Fibroblast of lung (primary cell): ENCODE results near the gene APOL4. TPM values are rescaled to one million over a fixed set of nuclear protein-coding genes. Genes with fewer than 3 reads are reported as not detected.

ENCODE experiments used
- DNase-seq, 2 donors: peaks; one replicate each; pipeline versions ENCODE4 v3.0.0 to v3.0.0-alpha.2; 2010; ENCODE audit warnings: low read depth in 2 of 2
- H2AFZ ChIP-seq: 2 replicates; pipeline ENCODE4 v1.5.1; 2012; ENCODE audit warnings: low read length, control low read depth, inconsistent platforms
- H3K27ac ChIP-seq: 2 replicates; pipeline ENCODE4 v1.5.1; 2011; ENCODE audit warnings: low read length, control low read depth; ENCODE audit not compliant: insufficient read depth
- H3K27me3 ChIP-seq: 2 replicates; pipeline ENCODE4 v1.5.1; 2011; ENCODE audit warnings: mild to moderate bottlenecking, low read length; ENCODE audit not compliant: control insufficient read depth, insufficient read depth
- H3K36me3 ChIP-seq: 2 replicates; pipeline ENCODE4 v1.5.1; 2011; ENCODE audit warnings: low read length; ENCODE audit not compliant: control insufficient read depth, insufficient read depth
- H3K4me1 ChIP-seq: 2 replicates; pipeline ENCODE4 v1.5.1; 2011; ENCODE audit warnings: low read length; ENCODE audit not compliant: control insufficient read depth, insufficient read depth; ENCODE audit errors: extremely low read depth
- H3K4me2 ChIP-seq: 2 replicates; pipeline ENCODE4 v1.5.1; 2011; ENCODE audit warnings: low read length, control low read depth; ENCODE audit not compliant: insufficient read depth; ENCODE audit errors: extremely low read depth
- H3K4me3 ChIP-seq, 4 experiments: fragments of 200-600 bp in 1 of 4; sonication (generic) in 1 of 4; replicated peaks in 1 of 4; 2 replicates each; pipeline ENCODE4 v1.5.1; 2011 to 2016; ENCODE audit warnings: low read length in 4 of 4, low read depth in 3 of 4, mild to moderate bottlenecking in 3 of 4, control low read depth in 2 of 4, inconsistent platforms in 1 of 4, mixed read lengths in 1 of 4; ENCODE audit not compliant: insufficient read depth in 1 of 4; ENCODE audit errors: control extremely low read depth in 1 of 4
- H3K79me2 ChIP-seq: 2 replicates; pipeline ENCODE4 v1.5.1; 2012; ENCODE audit warnings: mild to moderate bottlenecking, low read length, inconsistent platforms; ENCODE audit not compliant: control insufficient read depth, insufficient read depth
- H3K9ac ChIP-seq: 2 replicates; pipeline ENCODE4 v1.5.1; 2011; ENCODE audit warnings: mild to moderate bottlenecking, low read length, control low read depth; ENCODE audit not compliant: insufficient read depth
- H3K9me3 ChIP-seq: 2 replicates; pipeline ENCODE4 v1.5.1; 2012; ENCODE audit warnings: low read depth, low read length; ENCODE audit not compliant: control insufficient read depth, insufficient read depth
- H4K20me1 ChIP-seq: 2 replicates; pipeline ENCODE4 v1.5.1; 2011; ENCODE audit warnings: low read length; ENCODE audit not compliant: control insufficient read depth, insufficient read depth; ENCODE audit errors: extremely low read depth
- CTCF ChIP-seq, 2 donors: IDR thresholded peaks in 1 of 2; conservative IDR thresholded peaks in 1 of 2; 1 replicate in 1 of 2; 2 replicates in 1 of 2; pipeline ENCODE4 v1.5.1; 2011 to 2012; ENCODE audit warnings: low read length in 2 of 2, control low read depth in 1 of 2, inconsistent platforms in 1 of 2, low read depth in 1 of 2, mild to moderate bottlenecking in 1 of 2
- EZH2 ChIP-seq: IDR thresholded peaks from 2 replicates; pipeline ENCODE4 v1.5.1; 2012; ENCODE audit warnings: low read length, control low read depth, mild to moderate bottlenecking; ENCODE audit errors: missing control alignments
- polyA plus RNA-seq, 2 donors: library from polyadenylated mRNA; depleted of rRNA in 1 of 2; stranded (reverse) in 1 of 2; unstranded in 1 of 2; fragments of >200 nt; gene quantifications; 2 replicates each; pipeline ENCODE4 v1.2.1, GENCODE V29; 2011 to 2012; ENCODE audit warnings: missing spikeins in 1 of 2
- total RNA-seq: library from RNA; depleted of rRNA; stranded (reverse); fragments of >200 nt; gene quantifications from 2 replicates; pipeline ENCODE4 v1.2.1, GENCODE V29; 2014

APOL4 gene
- total and polyA plus RNA-seq, 2 donors (not counting 1 experiment from before 2014, with no cell fraction given): 0.31 to 2.0 TPM

GRCh38 chr22:36218648-36219193 is 17.1 kb upstream of the APOL4 start:
- Histone ChIP-seq H3K27me3 (peaks cover 21% of the 10 kb centered on the region), H3K79me2 (no peaks in the 10 kb centered on the region), H3K36me3 (no peaks in the 10 kb centered on the region), H3K4me1 (no peaks in the 10 kb centered on the region), H3K9ac (no peak overlapping the region), H3K4me2 (no peak overlapping the region), H3K4me3 (no peak overlapping the region), H3K27ac (no peak overlapping the region), H3K9me3 (no peaks in the 10 kb centered on the region), H2AFZ (no peak overlapping the region), H4K20me1 (no peaks in the 10 kb centered on the region)
- TF ChIP-seq EZH2 (no peak), CTCF (conservative IDR thresholded peaks at IDR 0.05 in 1 of 2, IDR thresholded peaks at IDR 0.05 in 1 of 2; ENCODE audit: low read depth in 1 of 2, low read length in 2 of 2) (no peak)
- DNase-seq: no peak

- DNase-seq: peak in 1 of 2 donors; percentile 13
- Histone ChIP-seq H3K9me3 (no peaks in the 10 kb centered on the region), H3K9ac (no peak overlapping the region), H3K27me3 (peaks cover 28% of the 10 kb centered on the region), H3K36me3 (no peaks in the 10 kb centered on the region), H3K4me2 (no peak overlapping the region), H4K20me1 (no peaks in the 10 kb centered on the region), H2AFZ (no peak overlapping the region), H3K4me1 (no peaks in the 10 kb centered on the region), H3K79me2 (no peaks in the 10 kb centered on the region), H3K4me3 (no peak overlapping the region), H3K27ac (no peak overlapping the region)
- no peak for TF ChIP-seq EZH2
- no peak for TF ChIP-seq CTCF (conservative IDR thresholded peaks at IDR 0.05 in 1 of 2, IDR thresholded peaks at IDR 0.05 in 1 of 2; ENCODE audit: low read depth in 1 of 2, low read length in 2 of 2)
Measured at GRCh38 chr22:36215981-36216380, 14.4 kb upstream of the APOL4 start.

- Histone ChIP-seq H2AFZ (no peak overlapping the region), H3K9ac (no peak overlapping the region), H3K36me3 (no peaks in the 10 kb centered on the region), H3K4me2 (no peak overlapping the region), H3K27me3 (peaks cover 31% of the 10 kb centered on the region), H3K79me2 (no peaks in the 10 kb centered on the region), H3K4me1 (no peaks in the 10 kb centered on the region), H3K27ac (no peak overlapping the region), H3K4me3 (no peak overlapping the region), H4K20me1 (no peaks in the 10 kb centered on the region), H3K9me3 (no peaks in the 10 kb centered on the region)
- no peak for DNase-seq
- TF ChIP-seq EZH2 (no peak), CTCF (conservative IDR thresholded peaks at IDR 0.05 in 1 of 2, IDR thresholded peaks at IDR 0.05 in 1 of 2; ENCODE audit: low read depth in 1 of 2, low read length in 2 of 2) (no peak)
Measured at GRCh38 chr22:36213586-36213985, 12.0 kb upstream of the APOL4 start.
